DND-41 (cell line): Measurements from ENCODE around the gene GNAI2.

Experiments
- ATAC-seq: fragments of 200-7000 bp; cut with Tn5 transposase; 3 replicates; pipeline ENCODE4 v1.9.1; 2021; ENCODE audit warnings: low read depth; ENCODE audit not compliant: insufficient read depth
- DNase-seq: peaks from one replicate; pipeline ENCODE4 v3.0.0-alpha.2; 2020
- H2AFZ ChIP-seq: 2 replicates; pipeline ENCODE4 v1.6.0; 2012; ENCODE audit warnings: low read depth, low read length
- H3K27ac ChIP-seq: 2 replicates; pipeline ENCODE4 v1.5.1; 2012; ENCODE audit warnings: low read length, inconsistent platforms
- H3K27me3 ChIP-seq: fragments of 200-600 bp; sonication (generic); 2 replicates; pipeline ENCODE4 v1.6.0; 2012; ENCODE audit warnings: low read length, mild to moderate bottlenecking, inconsistent platforms; ENCODE audit not compliant: insufficient read depth, poor library complexity
- H3K36me3 ChIP-seq: 2 replicates; pipeline ENCODE4 v1.5.1; 2012; ENCODE audit warnings: low read length, inconsistent platforms; ENCODE audit not compliant: insufficient read depth
- H3K4me1 ChIP-seq: 2 replicates; pipeline ENCODE4 v1.5.1; 2012; ENCODE audit warnings: mild to moderate bottlenecking, low read length; ENCODE audit not compliant: insufficient read depth
- H3K4me2 ChIP-seq: 2 replicates; pipeline ENCODE4 v1.6.0; 2012; ENCODE audit warnings: mild to moderate bottlenecking, moderate library complexity, low read length, inconsistent platforms; ENCODE audit not compliant: insufficient read depth
- H3K4me3 ChIP-seq, 2 experiments: fragments of 200-600 bp in 1 of 2; shearing (Covaris generic) in 1 of 2; 2 replicates each; pipeline ENCODE4 v1.5.1; 2012 to 2016; ENCODE audit warnings: inconsistent platforms in 2 of 2, low read length in 2 of 2, mild to moderate bottlenecking in 2 of 2, low read depth in 1 of 2, moderate library complexity in 1 of 2
- H3K79me2 ChIP-seq: 2 replicates; pipeline ENCODE4 v1.6.0; 2012; ENCODE audit warnings: low read length, inconsistent platforms; ENCODE audit not compliant: insufficient read depth
- H3K9ac ChIP-seq: 2 replicates; pipeline ENCODE4 v1.6.0; 2012; ENCODE audit warnings: low read depth, mild to moderate bottlenecking, inconsistent platforms, low read length, moderate library complexity
- H3K9me3 ChIP-seq: 2 replicates; pipeline ENCODE4 v1.5.1; 2012; ENCODE audit warnings: low read length, moderate library complexity, mild to moderate bottlenecking, inconsistent platforms; ENCODE audit not compliant: insufficient read depth, severe bottlenecking
- H4K20me1 ChIP-seq: 2 replicates; pipeline ENCODE4 v1.6.0; 2012; ENCODE audit warnings: low read length; ENCODE audit not compliant: insufficient read depth
- EZH2 ChIP-seq: IDR thresholded peaks from 3 replicates; pipeline ENCODE4 v1.6.1; 2012; ENCODE audit warnings: borderline replicate concordance, low read depth, mild to moderate bottlenecking, moderate library complexity, low read length, inconsistent platforms; ENCODE audit not compliant: severe bottlenecking
- TF ChIP-seq, protein P1 (sequence below): IDR thresholded peaks from 2 replicates; pipeline ENCODE4 v1.5.1; 2012; ENCODE audit warnings: borderline replicate concordance, low read length, moderate library complexity, mild to moderate bottlenecking; ENCODE audit not compliant: poor library complexity, severe bottlenecking; ENCODE audit errors: extremely low read depth

Gene GNAI2

GRCh38 chr3:50192689-50193141 is 43.3 kb upstream of the GNAI2 start:
- Histone ChIP-seq H3K4me1 (peaks cover 3% of the 10 kb centered on the region), H3K27me3 (no peaks in the 10 kb centered on the region), H3K27ac (no peak overlapping the region), H3K36me3 (no peaks in the 10 kb centered on the region), H4K20me1 (0 out of 2 replicates have a peak, but pooled peaks cover 2% of the 10 kb centered on the region), H2AFZ (no peak overlapping the region), H3K4me2 (no peak overlapping the region), H3K9me3 (no peaks in the 10 kb centered on the region), H3K79me2 (no peaks in the 10 kb centered on the region), H3K9ac (no peak overlapping the region), H3K4me3 (no peak overlapping the region)
- TF ChIP-seq, protein P1, sequence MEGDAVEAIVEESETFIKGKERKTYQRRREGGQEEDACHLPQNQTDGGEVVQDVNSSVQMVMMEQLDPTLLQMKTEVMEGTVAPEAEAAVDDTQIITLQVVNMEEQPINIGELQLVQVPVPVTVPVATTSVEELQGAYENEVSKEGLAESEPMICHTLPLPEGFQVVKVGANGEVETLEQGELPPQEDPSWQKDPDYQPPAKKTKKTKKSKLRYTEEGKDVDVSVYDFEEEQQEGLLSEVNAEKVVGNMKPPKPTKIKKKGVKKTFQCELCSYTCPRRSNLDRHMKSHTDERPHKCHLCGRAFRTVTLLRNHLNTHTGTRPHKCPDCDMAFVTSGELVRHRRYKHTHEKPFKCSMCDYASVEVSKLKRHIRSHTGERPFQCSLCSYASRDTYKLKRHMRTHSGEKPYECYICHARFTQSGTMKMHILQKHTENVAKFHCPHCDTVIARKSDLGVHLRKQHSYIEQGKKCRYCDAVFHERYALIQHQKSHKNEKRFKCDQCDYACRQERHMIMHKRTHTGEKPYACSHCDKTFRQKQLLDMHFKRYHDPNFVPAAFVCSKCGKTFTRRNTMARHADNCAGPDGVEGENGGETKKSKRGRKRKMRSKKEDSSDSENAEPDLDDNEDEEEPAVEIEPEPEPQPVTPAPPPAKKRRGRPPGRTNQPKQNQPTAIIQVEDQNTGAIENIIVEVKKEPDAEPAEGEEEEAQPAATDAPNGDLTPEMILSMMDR, result peak; percentile 98
- TF ChIP-seq EZH2, result no peak
- DNase-seq (peak; percentile 77), ATAC-seq (peak; percentile 76)

- Histone ChIP-seq H4K20me1 (0 out of 2 replicates have a peak, but pooled peaks cover 2% of the 10 kb centered on the region), H3K27me3 (no peaks in the 10 kb centered on the region), H3K79me2 (no peaks in the 10 kb centered on the region), H3K36me3 (no peaks in the 10 kb centered on the region), H3K9ac (no peak overlapping the region), H3K9me3 (no peaks in the 10 kb centered on the region), H3K4me2 (no peak overlapping the region), H3K27ac (no peak overlapping the region), H2AFZ (no peak overlapping the region), H3K4me3 (no peak overlapping the region), H3K4me1 (peaks cover 3% of the 10 kb centered on the region)
- DNase-seq (no peak), ATAC-seq (no peak)
- TF ChIP-seq, protein P1, result no peak
- no peak for TF ChIP-seq EZH2
Measured at GRCh38 chr3:50193286-50193685, 42.7 kb upstream of the GNAI2 start.

DNA sequence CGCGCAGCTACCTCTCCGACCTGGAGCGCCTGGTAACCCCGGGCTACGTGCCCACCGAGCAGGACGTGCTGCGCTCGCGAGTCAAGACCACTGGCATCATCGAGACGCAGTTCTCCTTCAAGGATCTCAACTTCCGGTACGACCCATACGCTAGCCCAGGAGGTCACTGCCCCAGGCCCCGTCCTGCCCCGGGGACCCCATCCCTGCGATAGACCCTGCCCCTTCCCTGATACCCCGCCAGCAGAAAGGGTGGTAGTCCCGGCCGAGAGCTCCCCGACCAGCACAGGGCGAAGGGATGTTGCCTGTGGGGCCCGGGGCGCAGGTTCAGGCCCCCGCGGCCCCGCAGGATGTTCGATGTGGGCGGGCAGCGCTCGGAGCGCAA is 42.3 kb upstream of the GNAI2 start:
- Histone ChIP-seq H3K9ac (no peak overlapping the region), H3K4me3 (no peak overlapping the region), H3K27me3 (no peaks in the 10 kb centered on the region), H2AFZ (no peak overlapping the region), H3K79me2 (no peaks in the 10 kb centered on the region), H3K36me3 (no peaks in the 10 kb centered on the region), H3K4me2 (no peak overlapping the region), H3K9me3 (no peaks in the 10 kb centered on the region), H3K27ac (no peak overlapping the region), H3K4me1 (peaks cover 3% of the 10 kb centered on the region), H4K20me1 (0 out of 2 replicates have a peak, but pooled peaks cover 2% of the 10 kb centered on the region)
- TF ChIP-seq EZH2, result no peak
- TF ChIP-seq, protein P1, result no peak
- ATAC-seq, result no peak
- DNase-seq, result no peak
